ENCODE measurements around the gene GDPD4.

GDPD4 gene

GRCh38 chr11:77299528-77299993 lies 1.9 kb downstream of the GDPD4 start:
- DNase-seq (ENCODE audit: low read depth in 2 of 2) = no peak

DNA sequence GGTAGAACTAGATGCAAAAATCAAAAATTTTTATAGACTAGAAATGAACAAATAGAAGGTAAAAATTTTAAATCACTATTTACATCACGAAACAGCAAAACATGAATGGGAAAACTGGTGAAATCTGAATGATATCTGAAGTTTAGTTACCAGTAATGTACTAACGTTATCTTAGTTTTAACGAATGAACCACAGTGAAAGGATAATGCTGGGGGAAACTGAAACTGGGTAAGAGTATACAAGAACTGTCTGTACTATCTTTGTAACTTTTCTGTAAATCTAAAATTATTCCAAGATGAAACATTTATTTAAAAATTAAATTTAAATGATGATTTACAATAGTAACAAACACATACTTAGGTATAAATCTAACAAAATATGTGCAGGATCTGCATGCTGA lies 7.4 kb downstream of the GDPD4 start:
- no peak for DNase-seq (ENCODE audit: low read depth in 2 of 2)

- DNase-seq (ENCODE audit: low read depth in 2 of 2) = no peak
These were observed 11.7 kb downstream of the GDPD4 start for GRCh38 chr11:77289737-77290136.

- no peak for DNase-seq (ENCODE audit: low read depth in 2 of 2)
These were observed 13.7 kb downstream of the GDPD4 start for GRCh38 chr11:77287615-77288273.

DNA sequence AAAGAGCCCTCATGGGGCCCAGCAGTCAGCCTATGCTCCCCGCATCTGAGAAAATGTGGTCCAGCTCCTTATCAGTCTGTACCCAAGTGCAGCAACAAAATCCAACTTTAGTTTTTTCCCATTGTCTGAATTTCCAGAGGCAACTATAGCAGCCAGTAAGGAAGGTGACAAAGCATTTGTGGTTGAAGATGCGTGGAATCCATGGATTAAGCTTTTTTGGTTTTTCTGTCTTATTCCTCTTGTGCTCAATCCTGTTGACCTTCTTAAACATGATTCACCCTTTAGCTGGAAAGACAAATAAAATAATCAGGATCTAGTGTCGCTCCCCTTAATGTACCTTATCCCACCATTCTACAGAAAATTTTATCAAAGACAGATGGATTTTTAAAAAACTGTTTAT lies 14.3 kb downstream of the GDPD4 start:
- DNase-seq (ENCODE audit: low read depth in 2 of 2) = no peak

DNA sequence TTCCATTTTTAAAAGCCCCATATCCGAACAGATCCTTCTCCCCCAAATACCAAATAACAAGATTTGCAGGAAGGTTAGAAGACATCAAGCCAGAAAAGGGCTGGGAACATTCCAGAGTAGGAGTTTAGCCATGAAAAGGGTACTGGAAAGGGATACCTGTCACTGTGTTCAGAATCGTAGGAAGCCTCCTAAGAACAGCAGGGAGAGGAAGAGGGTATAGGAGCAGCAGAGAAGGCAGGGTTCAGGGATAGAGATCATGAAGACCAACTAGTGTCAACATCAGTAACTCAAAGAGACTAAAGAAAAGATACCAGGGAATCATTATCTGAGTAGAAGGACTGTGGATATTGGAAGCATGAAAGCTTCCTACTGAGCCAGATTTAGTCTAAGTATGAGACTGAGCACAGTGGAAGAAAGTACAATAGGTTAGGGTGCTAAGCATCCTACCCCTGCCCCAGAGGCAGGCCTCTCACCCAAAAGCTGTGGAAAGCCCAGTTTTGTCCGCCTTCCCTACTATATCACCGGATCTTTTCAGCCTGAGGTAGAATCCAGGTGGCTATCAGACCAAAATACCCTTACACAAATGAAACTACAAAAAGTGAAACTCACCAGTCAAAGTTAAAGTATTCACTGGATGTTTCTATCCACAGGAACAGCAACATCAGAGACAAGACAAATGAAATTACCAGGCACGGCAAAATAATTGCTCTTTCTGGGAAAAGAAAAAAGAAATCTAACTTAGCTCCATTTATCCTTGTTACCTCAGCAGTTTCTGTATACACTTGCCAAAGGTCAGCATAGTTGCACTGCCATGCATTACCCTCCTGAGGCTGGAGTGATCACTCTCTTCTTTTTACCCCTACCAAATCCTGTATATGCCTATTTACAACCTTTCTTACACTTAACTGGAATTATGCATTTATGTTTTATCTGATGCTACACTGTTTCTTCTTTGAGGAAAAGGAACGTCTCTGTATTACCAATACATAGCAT lies 16.7 kb downstream of the GDPD4 start:
- DNase-seq (ENCODE audit: low read depth in 2 of 2) = no peak

DNA sequence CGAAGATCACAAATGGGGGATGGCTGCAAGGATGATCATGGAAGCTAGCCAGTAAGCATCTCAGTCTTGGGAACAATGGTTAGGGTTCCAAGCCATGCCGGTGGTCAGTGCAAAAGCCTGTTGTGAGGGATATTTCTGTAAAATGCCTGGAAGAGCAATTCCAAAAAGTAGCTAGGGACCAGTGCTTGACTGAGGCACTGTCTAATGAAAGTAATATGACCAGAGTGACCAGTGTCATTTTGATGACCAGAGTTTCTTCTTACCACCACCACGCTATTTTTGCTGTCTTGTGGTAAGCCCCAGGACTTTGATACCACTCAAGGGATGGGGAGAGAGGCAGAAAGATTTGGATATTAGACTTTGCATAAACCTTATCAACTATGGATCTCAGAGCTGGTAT lies 18.4 kb downstream of the GDPD4 start:
- DNase-seq (ENCODE audit: low read depth in 2 of 2) = no peak

DNA sequence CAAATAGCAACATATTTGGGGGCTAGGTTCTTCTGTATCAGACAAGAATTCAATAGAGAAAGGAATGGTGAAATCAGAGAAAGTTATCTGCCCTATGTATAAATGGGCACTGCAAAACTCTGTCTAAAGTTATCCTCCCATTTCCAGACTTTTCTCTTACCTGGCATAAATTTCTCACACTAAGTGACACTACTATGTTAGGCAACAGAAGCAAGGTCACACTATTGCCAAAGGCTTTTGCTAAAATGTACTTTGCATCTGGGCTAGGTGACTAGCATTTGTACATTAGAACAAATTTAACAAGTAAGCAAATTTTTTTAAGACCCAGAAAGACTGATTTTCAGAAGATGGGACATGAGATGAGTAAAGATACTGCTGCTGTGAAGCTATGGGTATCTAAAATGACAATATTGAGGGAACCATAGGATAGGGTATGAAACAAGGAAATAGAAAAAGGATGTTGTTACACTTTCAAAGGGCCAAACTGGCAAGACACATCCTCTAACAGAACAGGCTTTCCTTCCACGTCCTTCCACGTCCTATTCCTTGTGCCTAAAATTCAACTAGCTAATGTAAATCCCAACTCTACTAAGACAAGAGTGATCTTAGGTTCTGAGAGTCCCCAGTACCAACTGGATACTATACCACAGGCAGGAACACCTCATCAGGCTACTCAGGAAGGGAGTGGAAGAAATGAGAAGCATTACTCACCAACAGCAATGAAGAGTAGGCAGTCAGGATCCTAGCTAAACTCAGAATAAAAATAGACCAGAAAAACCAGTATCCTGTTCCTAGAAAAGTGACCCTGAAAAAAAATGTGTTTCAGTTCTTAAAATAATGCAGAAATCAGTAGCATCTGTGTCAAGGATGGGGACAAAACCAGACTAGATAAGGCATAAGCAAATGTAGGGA lies 22.6 kb downstream of the GDPD4 start:
- no peak for DNase-seq (ENCODE audit: low read depth in 2 of 2)

DNA sequence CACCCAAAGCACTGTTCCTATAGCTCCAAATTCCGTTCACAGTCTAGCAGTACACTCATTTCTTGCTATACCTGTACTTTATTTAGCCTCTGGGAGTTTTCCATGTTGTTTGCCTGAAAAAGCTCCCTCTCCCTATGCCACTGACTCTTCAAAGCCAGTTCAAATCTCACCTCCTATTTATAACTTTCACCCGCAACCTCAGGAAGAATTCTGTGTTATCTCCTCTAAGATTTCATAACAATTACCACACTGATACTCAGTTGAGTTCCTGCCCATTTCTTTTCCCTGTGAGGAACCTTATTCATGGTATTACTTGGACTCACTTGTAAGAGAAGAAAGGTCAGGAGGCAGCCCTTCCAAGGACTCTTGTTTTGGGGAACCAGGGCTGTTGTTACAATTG lies 25.2 kb downstream of the GDPD4 start:
- DNase-seq (ENCODE audit: low read depth in 2 of 2) = no peak

GRCh38 chr11:77270921-77271320 lies 30.6 kb downstream of the GDPD4 start:
- no peak for DNase-seq (ENCODE audit: low read depth in 2 of 2)

DNA sequence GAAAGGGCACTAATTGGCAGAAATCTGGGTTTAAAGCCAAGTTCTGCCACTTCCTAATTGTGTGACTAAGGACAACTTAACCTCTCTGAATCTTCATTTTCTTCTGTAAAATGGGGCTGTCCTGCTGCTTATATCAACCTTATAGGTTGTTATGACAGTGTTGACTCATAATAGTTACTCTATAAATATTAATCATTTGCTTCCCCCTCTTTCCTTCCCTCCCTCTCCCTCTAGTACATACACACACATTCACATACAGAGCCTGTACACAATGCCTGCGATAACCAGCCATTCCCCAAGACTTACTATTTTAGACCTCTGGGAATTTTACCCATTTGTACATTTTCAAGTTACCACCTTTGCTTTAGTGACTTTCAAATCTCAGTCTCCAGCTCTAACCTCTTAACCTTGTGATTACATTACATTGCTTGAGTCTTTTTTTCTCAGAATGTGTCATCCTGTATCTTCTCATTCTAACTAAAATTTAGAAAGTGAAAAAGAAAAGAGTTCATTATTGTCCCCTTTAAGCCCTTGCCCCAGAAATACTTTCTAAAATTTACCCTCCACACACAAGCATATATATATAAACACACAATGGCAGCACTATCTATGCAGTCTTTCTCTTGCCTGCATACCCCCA lies 31.9 kb downstream of the GDPD4 start:
- no peak for DNase-seq (ENCODE audit: low read depth in 2 of 2)

- DNase-seq (ENCODE audit: low read depth in 2 of 2) = no peak
These were observed 33.5 kb downstream of the GDPD4 start for GRCh38 chr11:77267962-77268361.

- no peak for DNase-seq (ENCODE audit: low read depth in 2 of 2)
These were observed 34.7 kb downstream of the GDPD4 start for GRCh38 chr11:77266766-77267165.

GRCh38 chr11:77262803-77263202 lies 38.7 kb downstream of the GDPD4 start:
- no peak for DNase-seq (ENCODE audit: low read depth in 2 of 2)

GRCh38 chr11:77259641-77260040 lies 41.8 kb downstream of the GDPD4 start:
- DNase-seq (ENCODE audit: low read depth in 2 of 2) = no peak

- no peak for DNase-seq (ENCODE audit: low read depth in 2 of 2)
These were observed 47.8 kb downstream of the GDPD4 start for GRCh38 chr11:77253690-77254089.

GRCh38 chr11:77252555-77253270 lies 48.8 kb downstream of the GDPD4 start:
- no peak for DNase-seq (ENCODE audit: low read depth in 2 of 2)

GRCh38 chr11:77250881-77251640 lies 50.4 kb downstream of the GDPD4 start:
- no peak for DNase-seq (ENCODE audit: low read depth in 2 of 2)

DNA sequence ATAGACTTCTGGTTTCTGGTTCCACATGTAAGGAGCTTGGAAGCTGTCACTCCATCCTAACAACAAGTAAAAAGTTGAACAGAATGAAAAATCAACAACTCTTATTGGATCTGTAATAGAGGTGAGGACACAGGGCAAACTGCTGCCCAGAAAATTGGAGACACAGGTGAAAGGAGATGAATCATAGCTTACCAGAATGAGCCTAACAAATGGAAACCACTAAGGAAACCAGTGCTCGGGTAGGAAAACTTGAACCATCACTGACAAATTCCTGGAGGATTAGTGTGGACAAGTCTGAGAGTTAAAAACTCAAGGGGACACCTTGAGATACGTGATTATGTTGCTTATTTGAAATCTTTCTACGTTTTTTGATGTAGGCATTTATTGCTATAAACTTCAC lies 52.1 kb downstream of the GDPD4 start:
- no peak for DNase-seq (ENCODE audit: low read depth in 2 of 2)

All from stimulated activated CD4-positive, alpha-beta T cell treated with anti-CD3 and anti-CD28 coated beads, Interleukin-4, amount 100 ng/mL, for 48 hours (primary cell).